GM18507 (cell line): ENCODE data around the gene TMEM231.
A peak's percentile ranks its signal among the peaks of the same experiment; 100 is the strongest.
"Not testable (repeated sequence)": the region's sequence is repeated elsewhere in the genome, so short reads cannot be mapped to it uniquely, and the experiment has no call there.

Source experiments
- DNase-seq: peaks from one replicate; pipeline ENCODE4 v3.0.0; 2011; ENCODE audit warnings: low read depth; ENCODE audit not compliant: insufficient read length; ENCODE audit errors: extremely low spot score
- FAIRE-seq: peaks from 2 replicates; lab custom pipeline; 2011; peaks lifted over from hg19 to GRCh38; lab: Jason Lieb, UNC

TMEM231 gene, protein sequence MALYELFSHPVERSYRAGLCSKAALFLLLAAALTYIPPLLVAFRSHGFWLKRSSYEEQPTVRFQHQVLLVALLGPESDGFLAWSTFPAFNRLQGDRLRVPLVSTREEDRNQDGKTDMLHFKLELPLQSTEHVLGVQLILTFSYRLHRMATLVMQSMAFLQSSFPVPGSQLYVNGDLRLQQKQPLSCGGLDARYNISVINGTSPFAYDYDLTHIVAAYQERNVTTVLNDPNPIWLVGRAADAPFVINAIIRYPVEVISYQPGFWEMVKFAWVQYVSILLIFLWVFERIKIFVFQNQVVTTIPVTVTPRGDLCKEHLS

GRCh38 chr16:75555707-75556430 is at the start of gene TMEM231:
Gene TMEM231, minus strand, starts transcription at chr16:75556252. Its CDS starts 43 bp downstream, at chr16:75556209.
- DNase-seq (peak; percentile 92), FAIRE-seq (peak; percentile 95)

DNA sequence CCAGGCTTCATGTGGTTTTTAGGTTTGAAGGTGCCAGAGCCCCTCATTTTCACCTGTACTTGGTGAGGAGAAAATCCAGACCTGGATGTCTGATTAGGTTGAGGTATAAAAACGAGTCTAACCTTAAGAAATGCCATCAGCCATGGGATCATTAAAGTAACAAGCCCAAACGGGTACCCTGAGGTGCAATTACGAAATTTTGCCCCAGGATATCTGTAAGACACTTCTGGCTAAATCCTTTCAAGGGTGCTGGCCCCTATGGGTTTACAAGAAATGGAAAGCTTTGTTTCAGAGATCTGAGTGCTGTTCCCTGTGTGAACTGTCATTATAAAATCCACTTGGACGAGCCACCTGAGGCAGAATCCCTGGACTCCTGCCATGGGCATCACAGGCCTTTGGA is 47.2 kb upstream of the TMEM231 start:
- DNase-seq (no peak), FAIRE-seq (no peak)

DNA sequence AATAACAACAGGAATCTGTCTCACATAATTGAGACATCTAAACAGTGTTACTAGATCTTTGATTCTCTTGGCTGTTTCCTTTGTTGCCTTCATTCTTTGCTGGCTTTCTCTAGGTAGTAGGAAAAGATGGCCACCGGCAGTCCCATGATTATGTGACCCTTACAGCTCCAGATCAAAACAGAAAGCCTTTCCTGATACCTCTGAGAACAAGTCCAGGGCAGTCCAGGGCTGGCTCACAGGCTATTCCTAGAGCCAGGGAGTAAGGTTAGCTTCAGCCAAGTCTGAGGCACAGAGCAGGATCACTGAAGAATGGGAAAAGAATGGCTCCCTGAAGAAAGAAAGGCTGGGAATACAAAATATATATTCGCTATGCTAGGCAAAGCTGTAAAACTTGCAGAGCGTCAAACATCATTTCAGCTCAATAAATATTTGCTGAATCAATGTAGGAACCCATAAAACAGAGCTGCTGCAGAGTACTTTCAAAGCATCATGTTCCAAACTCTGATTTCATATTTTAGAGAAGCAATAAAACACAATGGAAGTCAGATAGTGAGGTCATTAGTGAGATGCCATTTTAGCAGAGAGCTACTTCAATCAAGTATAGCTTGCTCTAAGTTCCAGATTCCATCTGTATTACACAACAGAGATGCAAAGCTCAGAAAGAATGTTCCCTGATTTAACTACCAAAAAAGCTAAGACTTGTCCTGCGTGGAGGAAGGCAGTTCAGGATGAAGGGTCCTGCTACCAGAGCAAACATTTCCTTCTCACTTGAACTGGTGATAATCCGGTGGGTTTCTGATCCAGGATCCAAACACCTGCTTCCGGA is 43.6 kb upstream of the TMEM231 start:
- DNase-seq (no peak), FAIRE-seq (no peak)

- no peak for FAIRE-seq
Observed at GRCh38 chr16:75593825-75594820, 38.1 kb upstream of the TMEM231 start.

DNA sequence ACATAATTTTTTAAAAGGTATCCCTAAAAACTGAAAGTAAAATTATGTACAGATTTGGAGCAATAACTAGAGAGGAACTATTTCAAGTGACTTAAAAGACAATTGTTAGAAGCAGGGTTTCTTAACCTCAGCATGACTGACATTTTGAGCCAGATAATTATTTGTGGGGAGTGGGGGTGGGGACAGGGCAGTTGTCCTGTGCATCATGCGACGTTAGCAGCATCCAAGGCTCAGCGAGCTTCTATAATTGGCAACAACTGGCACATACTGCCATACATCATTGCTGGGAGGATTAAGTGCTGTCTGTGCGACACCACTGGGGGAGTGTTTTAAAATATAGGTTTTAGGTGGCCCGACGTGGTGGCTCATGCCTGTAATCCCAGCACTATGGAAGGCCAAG is 37.3 kb upstream of the TMEM231 start:
- DNase-seq (no peak), FAIRE-seq (no peak)

More at GRCh38 chr16:75593825-75594820, 38.1 kb upstream of the TMEM231 start:
- no peak for DNase-seq

GRCh38 chr16:75591927-75592326 is 35.9 kb upstream of the TMEM231 start:
- DNase-seq, FAIRE-seq: not testable (repeated sequence)

DNA sequence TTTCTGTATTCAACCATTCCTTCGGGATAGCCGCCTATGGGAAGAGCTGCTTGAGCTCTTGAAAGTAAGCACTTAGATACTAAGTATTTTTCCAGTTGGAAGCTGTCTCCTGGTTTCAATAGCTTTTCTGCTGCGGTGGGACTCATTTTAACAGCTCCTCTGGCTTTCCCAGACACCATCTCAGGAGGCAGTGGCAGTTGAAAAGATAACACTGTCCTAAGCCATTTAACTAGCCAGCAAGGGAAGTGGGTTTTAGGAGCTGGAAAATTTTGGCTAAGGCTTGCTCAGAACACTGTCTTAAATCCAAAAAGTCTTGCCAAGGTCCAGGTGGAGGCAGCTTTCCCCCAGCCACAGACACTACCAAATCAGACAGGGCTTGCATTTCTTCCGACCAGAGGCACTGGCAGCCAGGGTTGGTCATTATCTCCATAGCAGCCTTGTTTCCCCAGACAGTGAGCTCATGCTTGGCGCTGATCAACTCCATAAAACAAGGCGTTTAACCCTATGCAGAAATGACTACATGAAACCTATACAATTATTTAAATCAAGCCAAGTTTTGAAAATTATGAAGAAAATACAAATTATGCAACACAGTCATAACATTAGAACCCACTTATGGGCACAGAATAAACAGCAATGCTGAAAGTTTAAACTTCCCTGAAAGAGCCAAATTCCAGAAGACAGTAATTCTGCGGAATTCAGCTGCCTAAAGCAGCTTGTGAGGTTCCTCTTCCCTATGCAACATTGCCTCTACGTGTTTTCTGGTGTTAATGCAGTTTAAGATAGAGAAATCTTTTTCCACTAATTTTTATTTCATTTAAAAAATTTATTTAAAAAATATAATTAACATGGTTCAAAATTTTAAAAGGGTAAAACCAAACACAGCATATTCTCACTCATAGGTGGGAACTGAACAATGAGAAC is 35.1 kb upstream of the TMEM231 start:
- FAIRE-seq = no peak
- no peak for DNase-seq

- no peak for DNase-seq
- FAIRE-seq = no peak
Observed at GRCh38 chr16:75589306-75589705, 33.3 kb upstream of the TMEM231 start.

DNA sequence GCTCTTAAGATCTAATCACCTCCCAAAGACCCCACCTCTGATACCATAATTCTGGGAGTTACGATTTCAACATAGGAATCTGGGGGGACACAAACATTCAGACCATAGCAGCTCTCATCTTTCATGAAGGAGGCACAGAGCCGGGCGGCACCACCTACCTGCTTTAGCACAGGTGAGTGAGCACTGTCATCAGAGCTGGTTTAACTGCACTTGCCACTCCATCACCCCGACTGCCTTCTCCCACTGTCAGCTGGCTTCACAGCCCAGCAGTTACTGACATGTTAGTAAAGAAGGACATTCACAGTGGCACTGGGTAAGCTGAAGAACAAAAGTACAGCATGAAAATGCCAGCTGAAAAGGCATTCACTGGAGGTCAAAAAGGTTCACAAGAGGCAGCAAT is 32.7 kb upstream of the TMEM231 start:
- no peak for FAIRE-seq

DNA sequence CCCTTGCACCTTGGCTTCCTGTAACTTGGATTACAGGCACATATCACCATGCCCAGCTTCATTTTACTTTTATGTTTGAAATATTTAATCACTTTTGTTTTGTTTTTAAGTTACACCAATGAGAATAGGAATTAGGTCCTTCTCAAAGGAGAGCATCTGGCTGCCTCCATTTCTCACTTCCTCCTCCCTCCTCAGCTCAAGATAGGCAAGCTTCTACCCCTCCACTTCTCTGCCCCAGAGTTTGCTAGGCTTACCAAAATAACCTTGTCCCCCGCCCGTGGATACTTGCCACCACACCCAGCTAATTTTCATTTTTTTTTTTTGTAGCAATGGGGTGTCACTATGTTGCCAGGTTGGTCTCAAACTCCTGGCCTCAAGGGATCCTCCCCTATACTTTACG is 28.1 kb upstream of the TMEM231 start:
- peak; percentile 12 for FAIRE-seq
- DNase-seq = no peak

More for the DNA sequence above, 32.7 kb upstream of the TMEM231 start:
- no peak for DNase-seq

DNA sequence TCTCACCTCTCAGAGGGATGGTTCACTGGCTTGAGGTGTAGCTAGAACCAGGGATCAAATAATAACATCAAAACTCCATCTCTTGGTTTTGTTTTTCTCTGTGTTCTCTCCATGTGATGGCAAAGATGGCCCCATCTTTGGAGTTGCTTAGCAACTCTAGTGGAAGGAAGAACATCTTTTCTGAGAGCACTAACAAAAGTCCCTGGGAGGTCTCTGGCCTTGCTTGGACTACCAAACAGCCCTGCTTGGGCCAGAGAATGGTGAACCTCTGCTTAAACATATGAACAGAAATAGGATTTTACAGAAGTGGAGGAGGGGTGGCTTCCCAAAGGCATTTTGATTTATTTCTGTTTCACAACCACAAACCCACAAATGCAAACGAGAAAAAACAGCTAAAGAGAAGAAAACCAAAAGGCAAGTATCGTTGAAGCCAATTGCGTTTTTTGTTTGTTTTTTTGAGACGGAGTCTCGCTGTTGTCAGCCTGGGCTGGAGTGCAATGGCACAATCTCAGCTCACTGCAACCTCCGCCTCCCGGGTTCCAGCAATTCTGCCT is 23.3 kb upstream of the TMEM231 start:
- DNase-seq (no peak), FAIRE-seq (peak; percentile 26)

DNA sequence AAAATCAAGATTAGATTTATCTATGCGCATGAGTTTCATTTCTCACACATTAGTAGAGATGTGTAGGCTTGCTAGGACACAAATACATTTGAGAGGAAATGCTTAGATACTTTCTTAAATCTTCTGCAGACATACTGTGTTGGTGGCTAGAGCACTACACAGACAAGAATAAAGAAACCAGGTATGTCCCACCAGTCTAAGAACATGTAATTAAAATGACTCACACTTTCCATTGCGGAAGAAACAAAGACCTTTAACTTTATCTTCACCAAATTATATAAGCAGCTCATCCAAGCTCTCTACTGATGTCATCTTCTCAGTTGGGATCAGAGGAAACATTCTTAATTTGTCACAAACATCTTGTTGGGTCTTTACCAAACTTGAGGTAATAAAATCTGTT is 22.7 kb upstream of the TMEM231 start:
- FAIRE-seq (no peak), DNase-seq (no peak)

DNA sequence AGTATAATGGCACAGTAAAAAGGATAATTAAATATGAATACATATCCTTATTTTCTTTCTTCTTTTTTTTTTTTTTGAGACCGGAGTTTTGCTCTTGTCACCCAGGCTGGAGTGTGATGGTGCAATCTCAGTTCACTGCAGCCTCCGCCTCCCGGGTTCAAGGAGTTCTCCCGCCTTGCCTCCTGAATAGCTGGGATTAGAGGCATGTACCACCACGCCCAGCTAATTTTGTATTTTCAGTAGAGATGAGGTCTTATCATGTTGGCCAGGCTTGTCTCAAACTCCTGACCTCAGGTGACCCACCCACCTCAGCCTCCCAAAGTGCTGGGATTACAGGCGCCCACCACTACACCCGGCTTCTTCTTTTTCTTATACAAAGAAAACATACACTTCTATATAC is 22.2 kb upstream of the TMEM231 start:
- no peak for DNase-seq

GRCh38 chr16:75576384-75576811 is 20.3 kb upstream of the TMEM231 start:
- FAIRE-seq (no peak), DNase-seq (no peak)

More for the DNA sequence above, 22.2 kb upstream of the TMEM231 start:
- no peak for FAIRE-seq

- DNase-seq (no peak), FAIRE-seq (no peak)
Observed at GRCh38 chr16:75575958-75576357, 19.9 kb upstream of the TMEM231 start.

GRCh38 chr16:75573955-75574354 is 17.9 kb upstream of the TMEM231 start:
- no peak for FAIRE-seq
- DNase-seq = no peak

- no peak for DNase-seq
- no peak for FAIRE-seq
Observed at GRCh38 chr16:75572864-75573542, 17.0 kb upstream of the TMEM231 start.
